Bronchial epithelial cell (primary cell): ENCODE measurements around the gene CCDC17. TPM values are rescaled to one million over a fixed set of nuclear protein-coding genes. Genes with fewer than 3 reads are reported as not detected.

Source experiments
- DNase-seq: peaks from one replicate; pipeline ENCODE4 v3.0.0-alpha.2; 2010; ENCODE audit warnings: low read depth
- FAIRE-seq: peaks from 2 replicates; lab custom pipeline; 2011; peaks lifted over from hg19 to GRCh38; lab: Jason Lieb, UNC
- H3K27me3 ChIP-seq: 2 replicates; pipeline ENCODE4 v1.5.1; 2011; ENCODE audit warnings: low read length; ENCODE audit not compliant: control insufficient read depth, insufficient read depth
- H3K36me3 ChIP-seq: 2 replicates; pipeline ENCODE4 v1.5.1; 2011; ENCODE audit warnings: low read length; ENCODE audit not compliant: control insufficient read depth, insufficient read depth
- H3K4me3 ChIP-seq: 2 replicates; pipeline ENCODE4 v1.5.1; 2011; ENCODE audit warnings: mild to moderate bottlenecking, low read depth, low read length, control low read depth
- CTCF ChIP-seq: IDR thresholded peaks from 2 replicates; pipeline ENCODE4 v1.5.1; 2011; ENCODE audit warnings: mild to moderate bottlenecking, moderate library complexity, low read length, control low read depth, inconsistent platforms; ENCODE audit not compliant: insufficient read depth, severe bottlenecking
- total RNA-seq: library from RNA; depleted of rRNA; stranded (reverse); fragments of >200 nt; gene quantifications from 2 replicates; pipeline ENCODE4 v1.2.1, GENCODE V29; 2014

CCDC17 gene
- total RNA-seq, 1 donor from 2014 or later: 0.79 TPM

DNA sequence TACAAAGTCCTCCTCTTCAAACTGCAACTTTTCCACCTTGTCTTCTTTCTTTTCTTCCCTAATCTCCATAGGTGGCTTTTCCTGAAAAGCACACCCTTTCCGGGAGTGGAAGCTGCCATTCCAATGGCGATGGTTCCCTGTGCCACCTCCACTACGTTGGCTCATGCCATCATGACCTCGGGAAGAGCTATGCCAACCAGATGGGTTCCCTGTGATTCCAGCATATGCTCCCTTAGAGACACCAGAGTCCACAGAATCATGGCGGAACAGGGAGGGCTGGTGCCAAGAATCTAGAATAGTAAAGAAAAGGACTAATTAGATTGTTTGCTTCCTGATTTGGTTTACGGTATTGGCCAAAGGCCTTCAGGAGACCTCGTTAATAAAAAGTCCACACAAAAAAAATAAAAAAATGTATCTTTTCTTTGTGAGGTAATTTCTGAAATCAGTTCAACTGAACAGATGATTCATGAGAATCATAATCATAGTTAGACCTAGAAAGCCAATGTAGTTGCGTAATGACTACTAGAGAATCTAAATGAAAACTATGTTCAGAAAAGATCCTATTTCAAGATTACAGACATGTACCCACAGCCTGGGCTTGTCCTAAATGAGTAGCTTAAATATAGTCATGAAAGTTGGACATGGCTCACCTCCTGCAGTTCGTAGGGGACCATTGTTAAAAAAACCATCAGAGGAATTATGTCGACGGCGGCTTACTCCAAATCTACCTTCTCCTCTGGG lies 30.9 kb upstream of the CCDC17 start:
- H3K27me3 ChIP-seq: no peaks in the 10 kb centered on the region
- H3K36me3 ChIP-seq: peaks cover 32% of the 10 kb centered on the region
- FAIRE-seq (no peak), DNase-seq (peak; percentile 74)
- TF ChIP-seq CTCF: no peak
- H3K4me3 ChIP-seq: no peak overlapping the region

GRCh38 chr1:45647248-45648021 lies 23.6 kb upstream of the CCDC17 start:
- DNase-seq: no peak
- TF ChIP-seq CTCF: no peak
- H3K4me3 ChIP-seq: no peak overlapping the region
- no peak for FAIRE-seq
- no peaks in the 10 kb centered on the region for H3K27me3 ChIP-seq
- peaks cover 11% of the 10 kb centered on the region for H3K36me3 ChIP-seq

DNA sequence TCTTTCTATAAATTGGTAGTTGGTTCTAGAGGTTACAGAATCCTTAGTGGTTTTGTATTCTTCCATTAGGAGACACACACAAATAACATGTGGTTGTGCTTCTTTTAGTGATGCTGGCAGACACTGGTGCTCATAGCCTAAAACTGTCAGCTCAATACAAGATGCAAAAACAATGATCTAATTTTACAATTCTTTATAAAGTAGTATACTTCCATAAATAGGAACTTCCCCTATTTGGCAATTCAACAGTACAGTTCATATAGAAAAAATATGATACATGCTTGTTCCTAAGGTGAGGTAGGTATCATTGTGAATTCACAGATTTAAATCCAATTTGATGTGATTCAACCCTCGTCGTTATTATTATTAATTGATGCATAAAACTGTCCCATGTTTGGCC lies 20.8 kb upstream of the CCDC17 start:
- no peak for FAIRE-seq

DNA sequence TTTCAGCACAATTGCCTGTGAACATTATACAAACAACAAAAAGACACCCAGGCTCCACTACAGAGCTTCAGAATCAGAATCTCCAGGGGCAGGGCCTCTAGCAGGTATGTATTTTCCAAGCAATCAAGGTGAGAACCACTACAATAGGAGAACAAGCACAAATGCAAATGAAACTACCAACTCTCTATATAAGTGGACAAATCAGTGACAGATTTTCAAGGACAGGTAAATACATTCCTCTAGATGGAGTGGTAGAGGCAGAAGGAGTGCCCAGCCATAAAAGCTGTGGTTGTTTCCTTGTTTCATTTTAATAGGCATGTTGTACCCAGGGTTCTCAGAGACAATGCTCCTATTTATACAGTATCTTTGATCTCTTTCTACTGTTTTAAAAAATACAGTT lies 20.1 kb upstream of the CCDC17 start:
- H3K27me3 ChIP-seq: no peaks in the 10 kb centered on the region
- FAIRE-seq (no peak), DNase-seq (no peak)
- peaks cover 8% of the 10 kb centered on the region for H3K36me3 ChIP-seq
- H3K4me3 ChIP-seq: no peak overlapping the region
- TF ChIP-seq CTCF: peak; percentile 15

More for the DNA sequence above, 20.8 kb upstream of the CCDC17 start:
- H3K36me3 ChIP-seq: peaks cover 6% of the 10 kb centered on the region
- no peak for DNase-seq
- H3K27me3 ChIP-seq: no peaks in the 10 kb centered on the region
- TF ChIP-seq CTCF: no peak
- no peak overlapping the region for H3K4me3 ChIP-seq

DNA sequence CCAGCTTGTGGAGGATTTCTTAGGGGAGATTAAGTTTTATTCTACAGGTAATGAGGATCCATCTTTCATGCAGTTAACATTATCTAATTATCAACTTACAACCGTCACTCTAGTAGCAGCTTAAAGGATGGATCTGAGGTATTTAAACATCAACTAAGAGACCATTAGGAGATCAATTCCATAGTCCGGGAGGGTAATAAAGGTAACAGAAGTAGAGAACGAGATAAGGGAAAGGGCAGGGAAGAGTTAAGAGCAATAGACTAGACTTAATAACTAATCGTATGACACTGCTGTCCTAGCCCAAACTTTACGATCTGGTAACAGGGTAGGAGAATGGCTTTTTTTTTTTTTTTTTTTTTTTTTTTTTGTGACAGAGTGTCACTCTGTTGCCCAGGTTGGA lies 19.5 kb upstream of the CCDC17 start:
- DNase-seq (no peak), FAIRE-seq (no peak)
- Histone ChIP-seq H3K36me3 (peaks cover 10% of the 10 kb centered on the region), H3K27me3 (no peaks in the 10 kb centered on the region), H3K4me3 (no peak overlapping the region)
- no peak for TF ChIP-seq CTCF
